Fibroblast of mammary gland (primary cell): ENCODE results near the gene PIKFYVE.
A peak's percentile ranks its signal among the peaks of the same experiment; 100 is the strongest.

Source experiments
- DNase-seq: peaks from one replicate; pipeline ENCODE4 v3.0.0-alpha.2; 2010; ENCODE audit warnings: low read depth
- H3K4me3 ChIP-seq: 2 replicates; pipeline ENCODE4 v1.5.1; 2011; ENCODE audit warnings: low read depth, mild to moderate bottlenecking, low read length, moderate library complexity; ENCODE audit not compliant: control insufficient read depth
- CTCF ChIP-seq: conservative IDR thresholded peaks from 2 replicates; pipeline ENCODE4 v1.5.1; 2011; ENCODE audit warnings: low read depth, low read length, inconsistent platforms; ENCODE audit not compliant: control insufficient read depth, insufficient read depth

PIKFYVE gene

DNA sequence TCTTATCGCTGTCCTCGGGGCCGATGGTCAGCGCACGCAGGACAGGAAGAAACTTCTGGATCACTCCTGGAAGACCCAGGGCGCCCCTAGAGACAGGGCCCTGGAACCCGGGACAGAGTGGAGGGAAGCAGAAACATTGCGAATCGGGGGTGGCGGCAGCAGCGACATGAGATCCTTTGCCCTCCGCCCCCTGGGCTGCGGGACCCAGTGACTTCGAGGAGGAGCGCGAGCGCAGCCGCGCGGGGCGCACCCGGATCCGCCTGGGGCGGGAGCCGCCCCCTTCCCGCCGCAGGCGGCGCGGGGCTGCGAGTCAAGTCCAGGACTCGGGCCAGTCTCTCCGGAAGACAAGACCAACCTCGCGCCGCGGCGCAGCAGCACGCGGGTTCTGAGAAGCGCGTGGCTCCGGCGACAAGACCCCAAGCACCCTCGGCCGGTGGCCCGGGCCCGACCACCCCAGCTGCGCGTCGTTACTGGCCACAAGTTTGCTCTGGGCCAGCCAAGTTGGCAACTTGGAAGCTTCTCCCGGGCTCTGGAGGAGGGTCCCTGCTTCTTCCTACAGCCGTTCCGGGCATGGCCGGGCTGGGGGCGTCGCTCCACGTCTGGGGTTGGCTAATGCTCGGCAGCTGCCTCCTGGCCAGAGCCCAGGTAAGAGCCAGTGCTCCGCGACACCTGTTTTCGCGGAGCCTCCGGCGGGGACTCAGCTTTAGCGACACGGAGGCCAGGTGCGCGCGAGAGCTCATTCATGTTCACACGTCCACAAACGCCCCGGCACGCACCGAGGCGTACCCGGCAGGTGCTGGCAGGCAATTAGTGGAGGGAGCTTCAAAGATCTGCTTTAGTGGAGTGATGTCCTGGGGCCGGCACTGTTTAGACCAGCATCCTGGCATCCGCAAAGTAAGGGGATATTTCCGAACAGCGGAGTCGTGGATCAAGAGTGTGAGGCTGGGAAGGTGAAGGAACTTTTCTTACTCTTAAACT lies 140.7 kb downstream of the PIKFYVE start, which contains the start of gene PTH2R:
Gene PTH2R (plus strand): TSS at position 319 of the 978 bp plus-strand sequence. CDS start 252 bp downstream, at position 571.
- no peak within 1 kb of the TSS for H3K4me3 ChIP-seq
- DNase-seq = peak; percentile 9
- TF ChIP-seq CTCF = no peak

DNA sequence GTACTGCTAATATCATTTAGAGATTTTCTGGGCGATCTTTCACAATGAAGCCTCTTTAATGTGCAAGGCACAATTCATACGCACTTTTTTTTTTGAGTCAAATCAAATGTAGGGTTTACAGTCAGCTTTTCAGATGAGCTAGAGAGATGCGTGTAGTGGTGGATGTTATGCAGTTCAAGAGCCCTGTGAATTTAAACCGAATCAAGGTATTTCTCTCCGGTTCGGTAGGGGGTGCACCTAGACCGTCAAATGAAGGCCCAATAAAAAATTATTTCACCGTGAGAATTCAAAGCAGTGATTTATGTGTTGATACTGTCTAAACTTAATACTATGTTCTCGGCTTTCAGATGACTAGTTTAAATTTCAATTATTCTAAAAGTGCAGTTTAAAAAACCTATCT lies 141.6 kb downstream of the PIKFYVE start:
- TF ChIP-seq CTCF = peak; percentile 8
- peak; percentile 22 for DNase-seq
- no peak overlapping the region for H3K4me3 ChIP-seq
